SIG-M5 treated with dmso at 0.1 percent for 504 hours (cell line): ENCODE results near the gene DDIT3.
A peak's percentile ranks its signal among the peaks of the same experiment; 100 is the strongest.
"Not testable (repeated sequence)": the region's sequence is repeated elsewhere in the genome, so short reads cannot be mapped to it uniquely, and the experiment has no call there.

ENCODE experiments used
- DNase-seq: peaks from one replicate; lab custom pipeline; 2025; ENCODE audit not compliant: unreplicated experiment; lab: John Stamatoyannopoulos, UW

DDIT3 gene

DNA sequence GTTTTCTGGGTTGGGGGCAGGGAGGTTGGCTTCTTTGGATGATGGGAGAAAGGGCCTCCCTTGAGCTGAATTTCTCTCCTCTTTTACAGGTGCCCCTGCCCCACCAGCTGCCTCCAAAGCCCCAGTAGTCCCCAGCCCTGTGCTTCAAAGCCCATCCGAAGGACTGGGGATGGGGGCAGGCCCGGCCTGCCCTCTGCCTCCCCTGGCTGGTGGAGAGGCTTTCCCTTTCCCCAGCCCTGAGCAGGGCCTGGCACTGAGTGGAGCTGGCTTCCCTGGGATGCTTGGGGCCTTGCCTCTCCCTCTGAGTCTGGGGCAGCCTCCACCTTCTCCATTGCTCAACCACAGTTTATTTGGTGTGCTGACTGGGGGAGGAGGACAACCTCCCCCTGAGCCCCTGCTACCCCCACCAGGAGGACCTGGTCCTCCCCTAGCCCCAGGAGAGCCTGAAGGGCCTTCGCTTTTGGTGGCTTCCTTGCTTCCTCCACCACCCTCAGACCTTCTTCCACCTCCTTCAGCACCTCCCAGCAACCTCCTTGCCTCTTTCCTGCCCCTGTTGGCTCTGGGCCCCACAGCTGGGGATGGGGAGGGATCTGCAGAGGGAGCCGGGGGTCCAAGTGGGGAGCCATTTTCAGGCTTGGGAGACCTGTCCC lies 6.3 kb upstream of the DDIT3 start:
- no peak for DNase-seq

DNA sequence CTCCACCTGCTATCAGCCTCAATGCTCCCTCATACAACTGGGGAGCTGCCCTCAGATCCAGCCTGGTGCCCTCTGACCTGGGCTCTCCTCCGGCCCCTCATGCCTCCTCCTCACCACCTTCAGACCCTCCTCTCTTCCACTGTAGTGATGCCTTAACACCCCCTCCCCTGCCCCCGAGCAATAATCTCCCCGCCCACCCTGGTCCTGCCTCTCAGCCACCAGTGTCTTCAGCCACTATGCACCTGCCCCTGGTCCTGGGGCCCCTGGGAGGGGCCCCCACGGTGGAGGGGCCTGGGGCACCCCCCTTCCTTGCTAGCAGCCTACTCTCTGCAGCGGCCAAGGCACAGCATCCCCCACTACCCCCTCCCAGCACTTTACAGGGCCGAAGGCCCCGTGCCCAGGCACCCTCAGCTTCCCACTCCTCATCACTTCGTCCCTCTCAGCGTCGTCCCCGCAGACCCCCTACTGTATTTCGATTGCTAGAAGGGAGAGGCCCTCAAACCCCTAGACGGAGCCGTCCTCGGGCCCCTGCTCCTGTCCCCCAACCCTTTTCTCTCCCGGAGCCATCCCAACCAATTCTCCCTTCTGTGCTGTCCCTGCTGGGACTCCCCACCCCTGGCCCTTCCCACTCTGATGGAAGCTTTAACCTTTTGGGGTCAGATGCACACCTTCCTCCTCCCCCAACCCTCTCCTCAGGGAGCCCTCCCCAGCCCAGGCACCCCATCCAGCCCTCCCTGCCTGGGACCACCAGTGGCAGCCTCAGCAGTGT lies 5.5 kb upstream of the DDIT3 start:
- no peak for DNase-seq

GRCh38 chr12:57524814-57525614 lies 4.7 kb upstream of the DDIT3 start:
- DNase-seq, result no peak

- DNase-seq, result no peak
Observed at GRCh38 chr12:57523706-57524614, 3.6 kb upstream of the DDIT3 start.

GRCh38 chr12:57522887-57523705 lies 2.8 kb upstream of the DDIT3 start:
- peak; percentile 90 for DNase-seq

DNA sequence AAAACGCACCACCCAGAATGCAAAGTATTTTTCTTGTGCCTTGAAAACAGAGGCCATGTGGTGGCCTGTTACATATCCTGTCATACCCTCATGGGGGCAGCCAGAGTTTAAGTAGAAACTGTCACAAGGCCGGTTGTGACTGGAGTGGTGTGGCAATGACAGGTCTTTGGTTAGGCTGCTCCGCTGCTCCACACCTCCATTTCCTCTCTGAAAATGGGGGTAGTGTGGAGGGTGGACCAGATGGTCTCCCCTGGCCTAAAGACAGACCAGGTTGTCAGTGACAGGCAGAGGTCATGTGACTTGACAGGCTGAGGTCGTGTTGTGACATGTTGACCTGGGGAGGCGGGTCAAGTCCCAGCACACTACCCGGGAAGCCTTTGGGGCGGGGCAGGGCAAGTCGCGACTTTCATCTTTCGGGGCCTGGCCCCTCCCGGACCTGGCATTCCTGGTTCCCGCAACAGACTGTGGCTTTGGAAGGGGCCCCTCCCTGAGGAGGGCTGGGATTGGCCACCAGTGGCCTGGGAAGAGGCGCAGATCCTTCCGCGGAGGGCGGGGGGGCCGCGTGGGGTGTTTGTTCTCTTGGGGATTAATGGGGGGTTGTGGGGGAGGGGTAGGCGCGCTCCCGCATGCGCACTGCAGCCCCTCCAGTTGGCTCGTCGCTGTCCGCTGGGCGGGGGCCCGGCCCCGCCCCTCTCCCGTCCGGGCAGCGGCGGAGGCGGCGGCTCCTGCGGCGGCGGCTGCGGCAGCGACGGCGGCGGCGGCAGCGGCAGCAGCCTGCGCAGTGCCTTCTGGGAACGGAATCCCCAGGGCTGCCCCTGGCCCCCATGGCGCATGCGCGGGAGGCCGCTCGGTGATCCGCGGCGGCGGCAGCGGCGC lies 1.9 kb upstream of the DDIT3 start, which contains the start of gene MBD6:
TSS of gene MBD6 (plus strand) at position 814 of the 876 bp plus-strand sequence. CDS start 1,480 bp downstream, outside the sequence.
- DNase-seq, result peak; percentile 90

- no peak for DNase-seq
Observed at GRCh38 chr12:57521525-57522010, 1.3 kb upstream of the DDIT3 start.

GRCh38 chr12:57519796-57520052 lies 590 bp downstream of the DDIT3 start:
- peak; percentile 43 for DNase-seq

DNA sequence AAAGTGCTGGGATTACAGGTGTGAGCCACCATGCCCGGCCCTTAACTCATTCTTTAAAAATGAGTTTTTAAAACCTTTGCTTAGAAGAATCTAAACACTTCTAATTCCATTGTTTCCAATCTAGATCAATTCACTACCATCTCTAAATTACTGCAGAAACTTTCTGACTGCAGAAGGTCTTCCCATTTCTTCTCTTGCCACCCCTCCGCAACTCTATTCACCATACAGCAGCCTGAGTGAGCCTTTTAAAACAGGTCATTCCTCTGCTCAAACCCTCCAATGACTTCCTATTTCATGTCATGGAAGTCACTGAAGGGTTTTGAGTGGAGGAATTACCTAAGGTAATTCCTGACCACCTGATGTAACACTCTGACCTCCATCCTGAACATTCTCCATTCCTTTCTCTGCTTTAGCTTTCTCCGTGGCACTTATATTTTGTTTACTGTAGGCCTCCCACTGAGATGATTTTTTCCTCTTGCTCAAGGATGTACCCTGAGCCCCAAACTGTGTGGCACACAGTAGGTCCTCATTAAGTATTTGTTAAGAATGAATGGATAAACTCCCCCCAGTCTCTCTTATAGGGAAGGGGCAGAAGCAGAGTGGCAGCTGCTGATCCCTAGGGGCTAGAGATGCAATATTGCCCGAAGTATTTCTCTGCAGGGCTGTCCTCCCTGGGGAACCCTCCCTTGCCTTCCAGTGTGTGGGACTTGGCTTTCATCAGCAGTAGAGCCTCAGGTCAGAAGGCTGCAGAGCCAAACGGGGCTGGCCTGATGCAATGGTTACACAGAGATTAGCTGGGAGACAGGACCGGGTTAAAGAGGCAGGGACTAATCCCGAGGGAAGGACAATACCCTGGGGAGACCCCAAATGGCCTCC lies 1.2 kb downstream of the DDIT3 start:
- peak; percentile 35 for DNase-seq

DNA sequence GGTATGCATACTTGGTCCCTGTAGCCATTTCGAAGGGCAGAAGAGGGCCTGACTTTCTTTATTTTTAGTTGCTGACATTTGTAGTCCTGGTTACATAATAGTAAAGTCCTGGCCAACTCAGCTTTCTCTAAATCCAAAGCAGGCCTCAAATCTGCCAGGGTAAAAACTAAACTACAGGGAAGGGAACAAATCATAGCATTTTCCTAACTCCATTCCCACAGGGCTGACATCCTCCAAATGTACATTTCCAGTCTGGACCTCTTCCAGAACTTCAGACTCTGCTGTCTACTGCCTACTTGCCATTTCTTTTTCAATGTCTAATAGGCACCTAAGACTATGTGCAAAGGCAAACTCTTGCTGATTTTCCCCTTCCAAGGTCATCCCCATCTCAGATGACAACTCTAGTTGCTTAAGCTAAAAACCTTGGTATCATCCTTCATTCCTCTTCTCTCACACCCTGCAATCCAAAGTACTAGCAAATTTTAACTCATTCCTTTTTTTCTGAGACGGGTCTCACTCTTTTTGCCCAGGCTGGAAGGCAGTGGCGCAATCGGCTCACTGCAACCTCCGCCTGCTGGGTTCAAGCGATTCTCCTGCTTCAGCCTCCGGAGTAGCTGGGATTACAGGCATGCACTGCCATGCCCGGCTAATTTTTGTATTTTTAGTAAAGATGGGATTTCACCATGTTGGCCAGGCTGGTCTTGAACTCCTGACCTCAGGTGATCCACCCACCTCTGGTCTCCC lies 2.0 kb downstream of the DDIT3 start:
- DNase-seq, result peak; percentile 50

DNA sequence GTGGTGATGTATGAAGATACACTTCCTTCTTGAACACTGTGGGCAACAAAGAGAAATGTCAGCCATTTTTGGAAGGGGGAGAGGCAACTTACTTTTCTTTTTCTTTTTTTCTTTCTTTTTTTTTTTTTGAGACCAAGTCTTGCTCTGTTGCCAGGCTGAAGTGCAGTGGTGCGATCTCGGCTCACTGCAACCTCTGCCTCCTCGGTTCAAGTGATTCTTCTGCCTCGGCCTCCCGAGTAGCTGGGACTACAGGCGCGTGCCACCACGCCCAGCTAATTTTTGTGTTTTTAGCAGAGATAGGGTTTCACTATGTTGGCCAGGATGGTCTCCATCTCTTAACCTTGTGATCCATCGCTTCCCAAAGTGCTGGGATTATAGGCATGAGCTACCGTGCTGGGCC lies 2.6 kb downstream of the DDIT3 start:
- DNase-seq, result not testable (repeated sequence)

DNA sequence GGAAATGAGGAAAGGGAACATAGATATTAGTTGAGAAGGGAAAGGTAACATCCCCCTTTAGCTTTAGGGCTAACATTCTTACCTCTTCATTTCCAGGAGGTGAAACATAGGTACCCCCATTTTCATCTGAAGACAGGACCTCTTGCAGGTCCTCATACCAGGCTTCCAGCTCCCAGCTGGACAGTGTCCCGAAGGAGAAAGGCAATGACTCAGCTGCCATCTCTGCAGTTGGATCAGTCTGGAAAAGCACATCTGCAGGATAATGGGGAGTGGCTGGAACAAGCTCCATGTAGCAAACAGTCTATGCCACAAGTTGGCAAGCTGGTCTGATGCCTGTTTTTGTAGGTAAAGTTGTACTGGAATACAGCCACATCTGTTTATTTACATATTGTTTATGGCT lies 3.1 kb downstream of the DDIT3 start:
- DNase-seq, result no peak

- DNase-seq, result no peak
Observed at GRCh38 chr12:57516617-57517153, 3.6 kb downstream of the DDIT3 start.

- DNase-seq, result no peak
Observed at GRCh38 chr12:57515934-57516541, 4.3 kb downstream of the DDIT3 start.

DNA sequence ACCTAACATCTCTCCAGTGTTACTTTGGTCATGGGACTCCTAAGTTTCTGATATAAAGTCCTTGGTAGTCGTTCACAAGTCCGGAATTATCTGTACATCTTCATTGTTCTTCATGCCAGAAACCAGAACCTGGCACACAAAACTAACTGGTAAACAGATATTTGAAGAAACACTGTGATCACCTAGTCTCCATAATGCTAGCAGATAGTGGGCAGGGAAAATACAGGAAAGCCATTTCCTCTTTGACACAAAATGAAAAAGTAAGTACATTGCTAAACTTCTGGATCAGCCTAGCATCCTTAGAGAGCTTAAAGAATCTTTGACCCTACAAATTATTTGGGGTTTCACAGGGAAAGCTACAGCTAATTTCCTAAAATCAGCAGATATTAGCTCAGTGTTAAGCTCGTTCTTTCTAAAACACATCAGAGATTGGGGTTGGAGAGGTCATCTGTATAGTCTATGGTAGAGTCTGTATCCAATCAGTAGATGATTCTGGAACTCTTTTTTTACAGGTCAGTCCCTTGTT lies 4.8 kb downstream of the DDIT3 start:
- DNase-seq, result no peak

- DNase-seq, result no peak
Observed at GRCh38 chr12:57514720-57515407, 5.5 kb downstream of the DDIT3 start.
